Measurements from ENCODE around the gene CSNK1D.

CSNK1D gene

GRCh38 chr17:82249896-82250581 is 23.5 kb downstream of the CSNK1D start:
- DNase-seq = no peak

- DNase-seq = no peak
These were observed 24.5 kb downstream of the CSNK1D start for GRCh38 chr17:82248815-82249674.

- no peak for DNase-seq
These were observed 25.4 kb downstream of the CSNK1D start for GRCh38 chr17:82247856-82248671.

GRCh38 chr17:82247182-82247823 is 26.2 kb downstream of the CSNK1D start:
- DNase-seq = no peak

- DNase-seq = no peak
These were observed 26.9 kb downstream of the CSNK1D start for GRCh38 chr17:82246365-82247181.

GRCh38 chr17:82246040-82246364 is 27.5 kb downstream of the CSNK1D start:
- DNase-seq = no peak

GRCh38 chr17:82245134-82246039 is 28.1 kb downstream of the CSNK1D start:
- no peak for DNase-seq

GRCh38 chr17:82244413-82245133 is 28.9 kb downstream of the CSNK1D start:
- no peak for DNase-seq

- no peak for DNase-seq
These were observed 29.7 kb downstream of the CSNK1D start for GRCh38 chr17:82243648-82244412.

- no peak for DNase-seq
These were observed 30.4 kb downstream of the CSNK1D start for GRCh38 chr17:82242977-82243647.

GRCh38 chr17:82242698-82242976 is 30.9 kb downstream of the CSNK1D start:
- DNase-seq = no peak

- DNase-seq = no peak
These were observed 31.4 kb downstream of the CSNK1D start for GRCh38 chr17:82241926-82242697.

GRCh38 chr17:82241183-82241925 is 32.1 kb downstream of the CSNK1D start:
- no peak for DNase-seq

GRCh38 chr17:82240506-82241182 is 32.9 kb downstream of the CSNK1D start:
- no peak for DNase-seq

GRCh38 chr17:82239926-82240505 is 33.5 kb downstream of the CSNK1D start:
- DNase-seq = no peak

GRCh38 chr17:82239401-82239925 is 34.0 kb downstream of the CSNK1D start:
- no peak for DNase-seq

All from DMS153 (cell line).